ENCODE results near the gene PER3. TPM values are rescaled to one million over a fixed set of nuclear protein-coding genes. Genes with fewer than 3 reads are reported as not detected.

The PER3 gene
- total and polyA plus RNA-seq, 2 of the 13 experiments (the other 11 are each of a cell fraction or from before 2014, with no cell fraction given) = 3.0 to 6.0 TPM

GRCh38 chr1:7755448-7755847, 28.6 kb upstream of the PER3 start:
- BruUV-seq (replicated peaks) = no TSS peak

DNA sequence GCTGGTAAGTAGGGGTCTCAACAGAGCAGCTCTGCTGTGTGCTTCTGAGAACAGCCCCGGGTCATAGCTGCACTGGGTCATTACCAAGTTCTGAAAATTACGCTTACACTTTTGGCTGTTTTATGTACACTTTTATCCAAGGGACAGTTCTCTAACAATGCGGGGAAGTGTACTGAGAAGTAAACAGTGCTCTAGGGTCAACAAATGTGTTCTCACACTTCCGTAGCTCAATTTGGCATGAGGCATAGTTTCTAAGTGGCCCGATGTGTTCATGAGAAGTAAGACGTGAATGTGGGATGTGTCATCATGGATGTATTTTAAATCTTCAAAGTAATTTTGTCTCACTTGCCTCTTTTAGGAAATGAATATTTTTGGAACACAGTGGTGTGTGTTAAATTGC, 23.8 kb upstream of the PER3 start:
- ChIA-PET POLR2A (no interaction called here), CTCF (ENCODE audit: low intra/inter-chr PET ratio, low total read pairs) (no interaction called here)
- no TSS peak for BruUV-seq (replicated peaks)
- no peak for ATAC-seq
- no peak for DNase-seq (ENCODE audit: low spot score)
- Histone ChIP-seq H3K27me3 (ENCODE audit: control insufficient read depth in 1 of 2, insufficient read depth in 2 of 2, low read length in 2 of 2) (no peaks in the 10 kb centered on the region), H3K4me1 (ENCODE audit: insufficient read depth, low read length) (no peaks in the 10 kb centered on the region), H3K79me2 (ENCODE audit: insufficient read depth, low read length) (no peaks in the 10 kb centered on the region), H3K36me3 (replicated peaks in 1 of 2; ENCODE audit: control insufficient read depth in 1 of 2, insufficient read depth in 2 of 2, low read length in 2 of 2) (peaks cover 1 to 3% of the 10 kb centered on the region in 2 experiments; a peak in 1 of 5 replicates), H3K9ac (ENCODE audit: insufficient read depth, low read depth, low read length) (no peak overlapping the region), H2AFZ (ENCODE audit: low read length) (no peak overlapping the region), H4K20me1 (ENCODE audit: insufficient read depth, low read length) (no peaks in the 10 kb centered on the region), H3K4me2 (ENCODE audit: low read depth, low read length) (no peak overlapping the region), H3K9me3 (ENCODE audit: low read length) (no peaks in the 10 kb centered on the region), H3K27ac (ENCODE audit: extremely low read length, insufficient read depth, low read length) (no peak overlapping the region), H3K4me3 (replicated peaks in 1 of 3; ENCODE audit: insufficient read depth in 1 of 3, low read depth in 2 of 3, low read length in 3 of 3) (no peak overlapping the region)
- no peak for TF ChIP-seq ZNF788 (CRISPR knock-in tag; IDR thresholded peaks at IDR 0.05; ENCODE audit: borderline replicate concordance)
- intact Hi-C loops (cut with micrococcal nuclease; ENCODE audit: unreplicated experiment) = no loop called here
- in situ Hi-C loops (cut with HindIII; ENCODE audit: extremely low pct_ligation_motif_present, low pct_unique_long_range_greater_than_20kb) = no loop called here
- 93% methylated on average over 6 of the region's 6 CpGs for WGBS (ENCODE audit: low lambda C conversion rate)
- FAIRE-seq = no peak

More at GRCh38 chr1:7755448-7755847, 28.6 kb upstream of the PER3 start:
- no peak overlapping the region for H3K4me2 ChIP-seq (ENCODE audit: low read depth, low read length)
- no peak overlapping the region for H3K27ac ChIP-seq (ENCODE audit: extremely low read length, insufficient read depth, low read length)
- CTCF ChIA-PET (ENCODE audit: low intra/inter-chr PET ratio, low total read pairs) = interaction anchor here (1.2 to 9.0 kb wide), 2 partner anchors 86 to 148 kb away, joined by 3 to 226 read pairs; no protein-coding TSS in a partner anchor
- H3K4me3 ChIP-seq (replicated peaks in 1 of 3; ENCODE audit: insufficient read depth in 1 of 3, low read depth in 2 of 3, low read length in 3 of 3) = no peak overlapping the region
- DNase-seq (ENCODE audit: low spot score) (peak; percentile 34), FAIRE-seq (peak; percentile 54), ATAC-seq (peak; percentile 67)
- no peaks in the 10 kb centered on the region for H3K9me3 ChIP-seq (ENCODE audit: low read length)
- H3K79me2 ChIP-seq (ENCODE audit: insufficient read depth, low read length) = no peaks in the 10 kb centered on the region
- no peak overlapping the region for H2AFZ ChIP-seq (ENCODE audit: low read length)
- 89% methylated on average over 1 of the region's 1 CpG for WGBS (ENCODE audit: low lambda C conversion rate)
- in situ Hi-C loops (cut with HindIII; ENCODE audit: extremely low pct_ligation_motif_present, low pct_unique_long_range_greater_than_20kb) (no loop called here), intact Hi-C loops (cut with micrococcal nuclease; ENCODE audit: unreplicated experiment) (loop anchor here (10.0 kb wide), 1 partner anchor 51 kb away; no protein-coding TSS in a partner anchor)
- H4K20me1 ChIP-seq (ENCODE audit: insufficient read depth, low read length) = no peaks in the 10 kb centered on the region
- no peak overlapping the region for H3K9ac ChIP-seq (ENCODE audit: insufficient read depth, low read depth, low read length)
- H3K4me1 ChIP-seq (ENCODE audit: insufficient read depth, low read length) = peaks cover 34% of the 10 kb centered on the region
- no peaks in the 10 kb centered on the region for H3K27me3 ChIP-seq (ENCODE audit: control insufficient read depth in 1 of 2, insufficient read depth in 2 of 2, low read length in 2 of 2)
- peaks cover 2 to 3% of the 10 kb centered on the region in 2 experiments; a peak in 1 of 5 replicates for H3K36me3 ChIP-seq (replicated peaks in 1 of 2; ENCODE audit: control insufficient read depth in 1 of 2, insufficient read depth in 2 of 2, low read length in 2 of 2)
- POLR2A ChIA-PET = interaction anchor here (0.8 to 1.0 kb wide), 2 partner anchors 75 to 87 kb away, joined by 3 to 5 read pairs; no protein-coding TSS in a partner anchor
- TF ChIP-seq KDM5A (IDR thresholded peaks at IDR 0.05; ENCODE audit: borderline replicate concordance, low read length) (no peak), STAG1 (CRISPR knock-in tag; IDR thresholded peaks at IDR 0.05) (peak; percentile 39; the same call in 1 of the 2 replicates), CTCF (CRISPR knock-in tag; IDR thresholded peaks at IDR 0.05) (peak; percentile 31), SMC3 (IDR thresholded peaks at IDR 0.05; ENCODE audit: low read length) (peak; percentile 37; the same call in 1 of the 2 replicates)
